ENCODE measurements around the gene SUSD4. TPM values are rescaled to one million over a fixed set of nuclear protein-coding genes. Genes with fewer than 3 reads are reported as not detected.

SUSD4 gene
- total and polyA plus RNA-seq, 2 of the 8 experiments (the other 6 are each of a cell fraction or from before 2014, with no cell fraction given): 3.9 to 5.2 TPM

GRCh38 chr1:223301371-223301770 lies 62.6 kb downstream of the SUSD4 start:
- POLR2A ChIA-PET (ENCODE audit: partially characterized antibody): no interaction called here
- Histone ChIP-seq H3K4ac (replicated peaks; ENCODE audit: insufficient read length, low read depth, low read length) (no peak overlapping the region), H3K9ac (replicated peaks in 1 of 4; ENCODE audit: extremely low read depth in 1 of 4, low read depth in 3 of 4, low read length in 3 of 4) (no peak overlapping the region), H3K79me1 (ENCODE audit: low read depth, low read length) (no peaks in the 10 kb centered on the region), H3K27me3 (replicated peaks in 1 of 4; ENCODE audit: control insufficient read depth in 3 of 4, extremely low read depth in 1 of 4, insufficient read depth in 3 of 4, low read length in 3 of 4) (peaks cover 0 to 2% (median 0%) of the 10 kb centered on the region in 4 experiments; a peak in 1 of 7 replicates), H2BK12ac (ENCODE audit: low read depth, low read length) (no peak overlapping the region), H3K56ac (replicated peaks; ENCODE audit: insufficient read length, low read depth, low read length) (no peak overlapping the region), H2AK5ac (ENCODE audit: low read depth, low read length) (no peak overlapping the region), H4K91ac (replicated peaks; ENCODE audit: insufficient read length, low read length) (no peak overlapping the region), H3K4me2 (ENCODE audit: insufficient read depth in 1 of 2, low read depth in 2 of 2, low read length in 2 of 2) (no peak overlapping the region), H2BK5ac (ENCODE audit: low read depth, low read length) (no peak overlapping the region), H4K8ac (ENCODE audit: extremely low read depth, insufficient read depth, low read length) (no peak overlapping the region), H2BK120ac (replicated peaks; ENCODE audit: low read depth, low read length) (no peak overlapping the region), H4K20me1 (replicated peaks in 1 of 2; ENCODE audit: control insufficient read depth in 1 of 2, insufficient read depth in 2 of 2, low read length in 2 of 2) (peaks cover 0 to 1% of the 10 kb centered on the region in 2 experiments), H3K79me2 (ENCODE audit: control insufficient read depth in 1 of 2, insufficient read depth in 2 of 2, low read length in 2 of 2) (no peaks in the 10 kb centered on the region), H3K4me3 (ENCODE audit: extremely low read depth in 1 of 4, insufficient read depth in 2 of 4, low read depth in 3 of 4, low read length in 4 of 4) (no peak overlapping the region), H4K5ac (ENCODE audit: insufficient read length, low read depth, low read length) (no peak overlapping the region), H3K23me2 (ENCODE audit: low read depth, low read length) (peaks cover 3% of the 10 kb centered on the region; the same call in 1 of the 2 replicates), H2BK20ac (ENCODE audit: low read length) (no peak overlapping the region), H3K27ac (ENCODE audit: low read depth, low read length) (no peak overlapping the region), H3K36me3 (ENCODE audit: control insufficient read depth in 2 of 4, insufficient read depth in 4 of 4, low read length in 3 of 4) (no peaks in the 10 kb centered on the region; a peak in 1 of 8 replicates), H3K23ac (ENCODE audit: insufficient read length) (no peak overlapping the region), H3K9me3 (ENCODE audit: insufficient read depth in 2 of 2, low read depth in 1 of 2, low read length in 1 of 2) (peaks cover 3 to 8% of the 10 kb centered on the region in 2 experiments; a peak in 2 of 4 replicates), H3K4me1 (replicated peaks in 1 of 4; ENCODE audit: control insufficient read depth in 3 of 4, insufficient read depth in 4 of 4, low read length in 3 of 4) (no peaks in the 10 kb centered on the region), H2BK15ac (ENCODE audit: low read length) (no peak overlapping the region), H3K14ac (ENCODE audit: insufficient read length) (no peak overlapping the region), H3K18ac (ENCODE audit: extremely low read depth, low read length) (no peak overlapping the region), H2AFZ (ENCODE audit: low read length) (no peak overlapping the region)
- no peak for FAIRE-seq
- CTCF ChIA-PET (ENCODE audit: partially characterized antibody): no interaction called here
- no peak for DNase-seq (ENCODE audit: low read depth in 1 of 2, low spot score in 2 of 2)
- 90% methylated on average over 2 of the region's 2 CpGs; no CpG with 5 or more reads in 1 of the 2 experiments for WGBS, 2 experiments (ENCODE audit: extremely low coverage in 1 of 2, insufficient coverage in 1 of 2, insufficient read length in 1 of 2, insufficient replicate concordance in 2 of 2, low coverage in 1 of 2, low lambda C conversion rate in 2 of 2, missing lambda C conversion rate in 1 of 2)
- TF ChIP-seq TBP (IDR thresholded peaks at IDR 0.05; ENCODE audit: low read depth, low read length) (no peak), BRCA1 (IDR thresholded peaks at IDR 0.05; ENCODE audit: low read depth, low read length) (no peak), CTBP2 (IDR thresholded peaks at IDR 0.05; ENCODE audit: borderline replicate concordance, insufficient read depth, insufficient read length, low read length) (no peak), SP2 (IDR thresholded peaks at IDR 0.05; ENCODE audit: low read length) (no peak), GABPA (IDR thresholded peaks at IDR 0.05; ENCODE audit: borderline replicate concordance, insufficient read depth, low read length) (no peak), EGR1 (IDR thresholded peaks at IDR 0.05; ENCODE audit: borderline replicate concordance, low read depth, low read length) (no peak), EZH2 (IDR thresholded peaks at IDR 0.05; ENCODE audit: low read depth, low read length, severe bottlenecking) (no peak), SRF (IDR thresholded peaks at IDR 0.05; ENCODE audit: low read depth, low read length) (no peak), CHD2 (IDR thresholded peaks at IDR 0.05; ENCODE audit: low read length) (no peak), KDM5A (IDR thresholded peaks at IDR 0.05; ENCODE audit: low read length) (no peak), NANOG (IDR thresholded peaks at IDR 0.05; ENCODE audit: insufficient read depth, low read depth, low read length, poor library complexity, severe bottlenecking) (no peak), CBX8 (IDR thresholded peaks at IDR 0.05; ENCODE audit: borderline replicate concordance, low read depth, low read length) (no peak), CREB1 (IDR thresholded peaks at IDR 0.05) (no peak)
- TF ChIP-seq, protein P1, sequence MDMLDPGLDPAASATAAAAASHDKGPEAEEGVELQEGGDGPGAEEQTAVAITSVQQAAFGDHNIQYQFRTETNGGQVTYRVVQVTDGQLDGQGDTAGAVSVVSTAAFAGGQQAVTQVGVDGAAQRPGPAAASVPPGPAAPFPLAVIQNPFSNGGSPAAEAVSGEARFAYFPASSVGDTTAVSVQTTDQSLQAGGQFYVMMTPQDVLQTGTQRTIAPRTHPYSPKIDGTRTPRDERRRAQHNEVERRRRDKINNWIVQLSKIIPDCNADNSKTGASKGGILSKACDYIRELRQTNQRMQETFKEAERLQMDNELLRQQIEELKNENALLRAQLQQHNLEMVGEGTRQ (IDR thresholded peaks at IDR 0.05; ENCODE audit: low read length): no peak

Data from H1 (cell line).